Astrocyte (in vitro differentiated cells and primary cell): ENCODE data around the gene RPL35A. TPM values are rescaled to one million over a fixed set of nuclear protein-coding genes. Genes with fewer than 3 reads are reported as not detected.

Experiments
- DNase-seq: peaks from one replicate; pipeline ENCODE4 v3.0.0-alpha.2; 2010; ENCODE audit warnings: low read depth
- FAIRE-seq: peaks from 2 replicates; lab custom pipeline; 2011; peaks lifted over from hg19 to GRCh38; lab: Jason Lieb, UNC
- H2AFZ ChIP-seq: 2 replicates; pipeline ENCODE4 v1.6.0; 2012; ENCODE audit warnings: low read depth, low read length, inconsistent platforms
- H3K27ac ChIP-seq: 2 replicates; pipeline ENCODE4 v1.5.1; 2011; ENCODE audit warnings: low read depth, low read length, inconsistent platforms
- H3K27me3 ChIP-seq: 2 replicates; pipeline ENCODE4 v1.6.0; 2011; ENCODE audit warnings: low read length, inconsistent platforms; ENCODE audit not compliant: insufficient read depth
- H3K36me3 ChIP-seq: 2 replicates; pipeline ENCODE4 v1.5.1; 2011; ENCODE audit warnings: low read length, inconsistent platforms; ENCODE audit not compliant: insufficient read depth
- H3K4me1 ChIP-seq: 2 replicates; pipeline ENCODE4 v1.5.1; 2011; ENCODE audit warnings: low read length, inconsistent platforms; ENCODE audit not compliant: insufficient read depth
- H3K4me2 ChIP-seq: 2 replicates; pipeline ENCODE4 v1.6.0; 2012; ENCODE audit warnings: low read length, inconsistent platforms
- H3K4me3 ChIP-seq: 2 replicates; pipeline ENCODE4 v1.5.1; 2011; ENCODE audit warnings: low read depth, mild to moderate bottlenecking, low read length, inconsistent platforms; ENCODE audit not compliant: insufficient read depth
- H3K79me2 ChIP-seq: 2 replicates; pipeline ENCODE4 v1.6.0; 2012; ENCODE audit warnings: mild to moderate bottlenecking, low read length, inconsistent platforms; ENCODE audit not compliant: insufficient read depth
- H3K9ac ChIP-seq: 2 replicates; pipeline ENCODE4 v1.6.0; 2012; ENCODE audit warnings: mild to moderate bottlenecking, low read length, inconsistent platforms
- H3K9me3 ChIP-seq: 2 replicates; pipeline ENCODE4 v1.5.1; 2012; ENCODE audit warnings: low read depth, mild to moderate bottlenecking, low read length, inconsistent platforms; ENCODE audit not compliant: insufficient read depth
- H4K20me1 ChIP-seq: 2 replicates; pipeline ENCODE4 v1.6.0; 2012; ENCODE audit warnings: low read length, inconsistent platforms; ENCODE audit not compliant: insufficient read depth
- H3K27ac Mint-ChIP-seq: one replicate; pipeline ENCODE4 v1.8.0; 2021; ENCODE audit warnings: mild to moderate bottlenecking, mixed read lengths; ENCODE audit not compliant: unreplicated experiment
- H3K27me3 Mint-ChIP-seq: one replicate; pipeline ENCODE4 v1.8.0; 2021; ENCODE audit warnings: low read depth, mixed read lengths; ENCODE audit not compliant: unreplicated experiment
- H3K36me3 Mint-ChIP-seq: one replicate; pipeline ENCODE4 v1.8.0; 2021; ENCODE audit warnings: low read depth, mixed read lengths; ENCODE audit not compliant: unreplicated experiment
- H3K4me1 Mint-ChIP-seq: one replicate; pipeline ENCODE4 v1.8.0; 2021; ENCODE audit warnings: low read depth, mixed read lengths; ENCODE audit not compliant: unreplicated experiment
- H3K4me3 Mint-ChIP-seq: one replicate; pipeline ENCODE4 v1.8.0; 2021; ENCODE audit warnings: mild to moderate bottlenecking, moderate library complexity, mixed read lengths; ENCODE audit not compliant: unreplicated experiment
- H3K9me3 Mint-ChIP-seq: one replicate; pipeline ENCODE4 v1.8.0; 2021; ENCODE audit warnings: mild to moderate bottlenecking, mixed read lengths; ENCODE audit not compliant: unreplicated experiment
- EZH2 ChIP-seq: IDR thresholded peaks from 2 replicates; pipeline ENCODE4 v1.6.1; 2012; ENCODE audit warnings: mild to moderate bottlenecking, low read length, inconsistent platforms; ENCODE audit not compliant: insufficient read depth
- total RNA-seq: library from RNA; stranded (reverse); gene quantifications from 2 replicates; pipeline ENCODE4 v1.2.1, GENCODE V29; 2021
- TF ChIP-seq, protein P1 (sequence below): IDR thresholded peaks from 2 replicates; pipeline ENCODE4 v1.5.1; 2011; ENCODE audit warnings: low read depth, mild to moderate bottlenecking, inconsistent platforms, low read length, moderate library complexity; ENCODE audit not compliant: insufficient read depth

The RPL35A gene
- total RNA-seq, 1 donor from 2014 or later = 1,031 TPM

DNA sequence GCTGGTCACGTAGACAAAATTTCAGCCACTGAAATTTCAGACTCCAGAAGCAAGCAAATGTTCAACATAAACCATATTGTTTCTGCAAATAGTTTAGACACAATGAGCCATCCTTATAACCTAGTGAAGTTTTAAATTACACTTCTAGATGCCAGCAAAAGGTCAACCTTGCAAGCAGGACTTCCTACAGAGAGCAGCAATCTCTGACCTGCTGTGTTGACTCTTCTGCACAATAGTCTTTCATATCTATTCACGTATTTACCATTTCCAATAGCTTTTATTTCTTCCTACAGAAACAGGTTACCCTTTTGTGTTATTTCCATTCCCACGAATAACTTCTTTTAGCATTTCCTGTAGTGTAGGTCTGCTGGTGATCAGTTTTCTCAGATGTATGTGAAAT is 20.6 kb downstream of the RPL35A start:
- Histone ChIP-seq H3K27ac (no peak overlapping the region), H3K9me3 (no peaks in the 10 kb centered on the region), H3K4me3 (no peak overlapping the region), H3K9ac (no peak overlapping the region), H3K79me2 (no peaks in the 10 kb centered on the region), H3K4me2 (no peak overlapping the region), H2AFZ (no peak overlapping the region), H3K36me3 (no peaks in the 10 kb centered on the region), H3K27me3 (no peaks in the 10 kb centered on the region), H4K20me1 (no peaks in the 10 kb centered on the region), H3K4me1 (no peaks in the 10 kb centered on the region)
- no peak overlapping the region for H3K4me3 Mint-ChIP-seq
- peaks cover 14% of the 10 kb centered on the region for H3K36me3 Mint-ChIP-seq
- no peak overlapping the region for H3K27ac Mint-ChIP-seq
- no peak for DNase-seq
- TF ChIP-seq, protein P1, sequence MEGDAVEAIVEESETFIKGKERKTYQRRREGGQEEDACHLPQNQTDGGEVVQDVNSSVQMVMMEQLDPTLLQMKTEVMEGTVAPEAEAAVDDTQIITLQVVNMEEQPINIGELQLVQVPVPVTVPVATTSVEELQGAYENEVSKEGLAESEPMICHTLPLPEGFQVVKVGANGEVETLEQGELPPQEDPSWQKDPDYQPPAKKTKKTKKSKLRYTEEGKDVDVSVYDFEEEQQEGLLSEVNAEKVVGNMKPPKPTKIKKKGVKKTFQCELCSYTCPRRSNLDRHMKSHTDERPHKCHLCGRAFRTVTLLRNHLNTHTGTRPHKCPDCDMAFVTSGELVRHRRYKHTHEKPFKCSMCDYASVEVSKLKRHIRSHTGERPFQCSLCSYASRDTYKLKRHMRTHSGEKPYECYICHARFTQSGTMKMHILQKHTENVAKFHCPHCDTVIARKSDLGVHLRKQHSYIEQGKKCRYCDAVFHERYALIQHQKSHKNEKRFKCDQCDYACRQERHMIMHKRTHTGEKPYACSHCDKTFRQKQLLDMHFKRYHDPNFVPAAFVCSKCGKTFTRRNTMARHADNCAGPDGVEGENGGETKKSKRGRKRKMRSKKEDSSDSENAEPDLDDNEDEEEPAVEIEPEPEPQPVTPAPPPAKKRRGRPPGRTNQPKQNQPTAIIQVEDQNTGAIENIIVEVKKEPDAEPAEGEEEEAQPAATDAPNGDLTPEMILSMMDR = no peak
- no peak for TF ChIP-seq EZH2
- H3K4me1 Mint-ChIP-seq = no peaks in the 10 kb centered on the region
- H3K9me3 Mint-ChIP-seq = peaks cover 24% of the 10 kb centered on the region
- FAIRE-seq = no peak
- H3K27me3 Mint-ChIP-seq = no peaks in the 10 kb centered on the region

DNA sequence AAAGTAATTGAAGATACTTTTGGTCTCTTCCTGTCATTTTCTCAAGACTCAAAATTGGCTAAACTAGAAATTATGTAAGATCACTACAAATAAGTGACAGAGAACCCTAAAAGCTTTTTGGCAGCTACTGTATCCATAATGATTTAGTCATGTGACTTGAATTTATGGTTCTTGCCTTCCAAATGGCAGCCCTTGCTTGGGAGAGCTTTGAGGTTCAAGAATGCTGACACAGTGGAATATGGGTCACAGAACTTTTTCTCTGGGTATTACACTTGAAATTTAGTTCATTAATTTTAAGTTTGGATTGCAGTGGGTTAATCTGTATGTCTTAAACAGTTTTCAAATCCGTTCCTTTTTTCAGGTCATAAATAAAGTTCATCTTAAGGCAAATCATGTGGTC is 24.0 kb downstream of the RPL35A start:
- H3K9me3 Mint-ChIP-seq = peaks cover 10% of the 10 kb centered on the region
- no peak for FAIRE-seq

DNA sequence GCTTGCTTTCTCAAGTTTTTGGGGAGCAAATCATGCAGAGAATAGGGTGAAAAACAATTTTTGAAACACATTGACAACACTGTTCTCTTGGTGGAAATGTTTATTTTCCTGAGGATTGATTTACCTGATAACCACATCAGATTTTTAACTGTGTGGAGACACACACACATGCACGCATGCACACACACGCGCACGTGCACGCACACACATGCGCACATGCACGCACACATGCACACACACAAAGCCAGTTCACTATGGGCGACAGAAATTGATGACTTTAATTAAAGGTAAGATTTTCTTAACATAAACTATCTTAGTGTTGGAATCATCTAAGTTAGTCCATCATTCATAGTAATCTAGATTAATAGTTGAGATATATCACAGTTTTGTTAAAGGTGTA is 25.3 kb downstream of the RPL35A start:
- no peak overlapping the region for H2AFZ ChIP-seq
- no peak overlapping the region for H3K4me2 ChIP-seq
- TF ChIP-seq, protein P1 = no peak
- TF ChIP-seq EZH2 = no peak
- peaks cover 5% of the 10 kb centered on the region for H3K36me3 Mint-ChIP-seq
- peaks cover 11% of the 10 kb centered on the region for H3K9me3 Mint-ChIP-seq
- no peak overlapping the region for H3K9ac ChIP-seq
- no peaks in the 10 kb centered on the region for H3K27me3 Mint-ChIP-seq
- no peaks in the 10 kb centered on the region for H3K4me1 Mint-ChIP-seq
- no peaks in the 10 kb centered on the region for H3K4me1 ChIP-seq
- H3K27ac Mint-ChIP-seq = no peak overlapping the region
- DNase-seq = no peak
- H3K4me3 Mint-ChIP-seq = no peak overlapping the region
- H3K27me3 ChIP-seq = no peaks in the 10 kb centered on the region
- H3K79me2 ChIP-seq = no peaks in the 10 kb centered on the region
- H4K20me1 ChIP-seq = no peaks in the 10 kb centered on the region
- H3K27ac ChIP-seq = no peak overlapping the region
- H3K4me3 ChIP-seq = no peak overlapping the region
- no peaks in the 10 kb centered on the region for H3K36me3 ChIP-seq
- H3K9me3 ChIP-seq = no peaks in the 10 kb centered on the region
- no peak for FAIRE-seq

More for the DNA sequence above, 24.0 kb downstream of the RPL35A start:
- no peak overlapping the region for H3K9ac ChIP-seq
- Mint-ChIP-seq H3K4me3 (no peak overlapping the region), H3K36me3 (peaks cover 2% of the 10 kb centered on the region), H3K27ac (no peak overlapping the region), H3K27me3 (no peaks in the 10 kb centered on the region), H3K4me1 (no peaks in the 10 kb centered on the region)
- H3K4me3 ChIP-seq = no peak overlapping the region
- H4K20me1 ChIP-seq = no peaks in the 10 kb centered on the region
- no peak overlapping the region for H3K4me2 ChIP-seq
- TF ChIP-seq, protein P1 = no peak
- TF ChIP-seq EZH2 = no peak
- no peaks in the 10 kb centered on the region for H3K9me3 ChIP-seq
- no peaks in the 10 kb centered on the region for H3K36me3 ChIP-seq
- no peak overlapping the region for H2AFZ ChIP-seq
- no peaks in the 10 kb centered on the region for H3K27me3 ChIP-seq
- DNase-seq = no peak
- no peaks in the 10 kb centered on the region for H3K4me1 ChIP-seq
- H3K27ac ChIP-seq = no peak overlapping the region
- H3K79me2 ChIP-seq = no peaks in the 10 kb centered on the region
